Activated naive CD4-positive, alpha-beta T cell treated with Interleukin-2 at 50 U/mL for 16 hours (primary cell): ENCODE measurements around the gene OR8A1.

ENCODE experiments used
- DNase-seq: peaks from one replicate; pipeline ENCODE4 v3.0.0-alpha.2; 2020

OR8A1 gene

GRCh38 chr11:124569697-124570096 lies at the start of gene OR8A1:
OR8A1 (plus strand) TSS chr11:124569997; CDS start chr11:124570120, 123 bp downstream.
- no peak for DNase-seq

DNA sequence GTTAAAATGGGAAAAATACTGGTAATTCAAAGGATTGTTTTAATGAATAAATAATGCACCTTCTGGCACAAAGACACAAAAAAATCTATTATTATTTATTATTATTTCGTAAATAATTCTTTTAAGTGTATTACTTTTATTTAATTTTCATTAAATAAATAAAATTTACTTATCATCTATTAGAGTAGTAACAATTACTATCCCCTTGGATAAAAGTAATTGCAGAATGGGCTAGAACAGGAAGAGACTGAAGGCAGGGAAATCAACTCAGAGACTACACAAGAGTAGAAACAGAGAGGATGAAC lies 49.3 kb upstream of the OR8A1 start:
- DNase-seq, result no peak

DNA sequence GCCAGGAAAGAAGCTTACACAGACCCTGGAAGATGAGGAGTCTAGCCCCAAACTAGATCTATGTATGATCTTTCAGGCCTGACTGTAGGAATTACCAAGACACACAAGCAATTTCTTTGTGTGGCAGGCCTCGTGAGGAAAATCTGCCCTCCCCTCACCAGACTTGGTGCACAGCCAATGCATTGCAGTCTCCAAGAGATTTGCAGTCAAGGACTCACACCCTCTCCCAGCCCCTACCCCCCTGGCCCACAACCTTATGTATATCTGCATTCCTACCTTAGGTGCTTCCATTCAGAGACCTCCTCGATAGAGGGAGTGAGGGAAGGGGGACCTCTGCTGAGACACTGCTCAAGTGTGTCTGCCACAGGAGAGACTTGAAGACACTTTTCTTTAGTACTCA lies 36.2 kb upstream of the OR8A1 start:
- DNase-seq, result no peak

- DNase-seq, result no peak
Measured at GRCh38 chr11:124534051-124534450, 35.7 kb upstream of the OR8A1 start.

GRCh38 chr11:124535552-124536232 lies 34.1 kb upstream of the OR8A1 start:
- DNase-seq, result no peak

GRCh38 chr11:124536520-124536919 lies 33.3 kb upstream of the OR8A1 start:
- no peak for DNase-seq

GRCh38 chr11:124538019-124538418 lies 31.8 kb upstream of the OR8A1 start:
- no peak for DNase-seq

DNA sequence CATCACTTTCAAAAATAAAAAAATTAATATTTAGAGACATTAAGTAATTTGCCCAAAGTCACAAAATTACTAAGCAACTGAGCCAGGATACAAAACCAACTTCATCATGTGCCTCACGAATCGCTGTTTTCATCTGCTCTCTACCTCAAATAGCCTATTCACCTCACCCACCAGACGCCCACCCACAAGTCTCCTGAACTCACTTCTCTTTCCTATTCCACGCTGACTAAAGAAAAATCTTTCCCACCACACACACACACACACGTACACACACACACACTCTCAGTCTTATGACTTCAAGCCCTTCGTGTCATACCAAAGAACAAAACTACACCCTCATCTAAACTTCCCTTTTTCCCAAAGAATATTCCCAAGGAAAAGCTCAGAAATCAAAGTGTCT lies 28.6 kb upstream of the OR8A1 start:
- no peak for DNase-seq

DNA sequence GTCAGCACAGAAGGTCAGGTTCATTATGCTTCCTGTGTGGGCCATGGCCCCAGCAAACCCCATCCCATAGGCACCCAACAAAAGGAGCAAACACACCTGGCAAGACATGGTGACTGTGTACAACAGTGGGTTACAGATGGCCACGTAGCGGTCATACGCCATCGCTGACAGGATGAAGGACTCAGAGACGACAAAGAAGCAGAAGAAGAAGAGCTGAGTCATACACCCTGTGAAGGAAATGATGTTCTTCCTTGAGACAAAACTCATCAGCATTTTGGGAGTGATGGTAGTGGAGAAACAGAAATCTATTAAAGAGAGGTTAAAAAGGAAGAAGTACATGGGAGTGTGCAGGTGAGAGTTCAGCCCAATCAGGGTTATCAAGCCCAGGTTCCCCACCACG lies 26.7 kb upstream of the OR8A1 start:
- no peak for DNase-seq

DNA sequence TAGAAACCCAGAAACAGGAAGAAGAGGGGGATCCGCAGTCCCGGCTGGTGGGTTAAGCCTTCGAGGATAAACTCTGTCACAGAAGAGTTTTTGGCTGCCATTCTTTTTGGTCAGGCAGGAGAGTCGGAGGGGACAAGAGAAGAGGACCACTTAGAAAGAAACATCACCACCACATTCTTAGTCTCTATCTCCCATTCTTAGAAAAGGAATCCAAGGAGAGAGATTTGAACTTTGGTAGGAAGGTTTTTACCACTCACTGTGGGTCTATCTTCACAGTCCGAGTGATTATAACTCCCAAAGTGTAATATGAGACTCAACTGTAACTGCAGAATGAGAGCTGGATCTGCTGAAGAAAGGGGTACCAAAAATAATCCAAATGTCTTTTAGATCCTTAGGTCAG lies 26.2 kb upstream of the OR8A1 start, which contains the start of gene OR8B12:
TSS of gene OR8B12 (minus strand) at position 101 of the 400 bp plus-strand sequence. CDS start at position 101, 0 bp downstream.
- no peak for DNase-seq

GRCh38 chr11:124551189-124551588 lies 18.6 kb upstream of the OR8A1 start:
- DNase-seq, result no peak

DNA sequence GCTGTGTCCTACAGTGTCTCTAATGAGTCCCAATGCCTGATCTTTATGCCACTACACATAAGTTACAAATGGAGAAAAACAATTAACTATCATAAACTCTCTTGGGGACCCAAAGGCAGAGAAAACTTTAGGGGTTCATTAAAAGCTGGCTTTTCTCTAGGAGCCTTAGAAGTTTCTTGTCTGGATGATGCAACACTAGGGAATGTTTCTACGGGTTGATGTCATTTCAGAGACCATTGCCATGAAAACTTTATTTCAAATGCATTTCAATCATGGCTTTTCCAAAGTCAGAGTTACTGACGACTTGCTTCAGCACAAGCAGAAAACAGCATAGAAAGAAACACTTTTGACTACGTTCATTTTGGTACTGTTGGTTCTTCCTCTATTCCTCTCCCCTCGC lies 17.8 kb upstream of the OR8A1 start:
- DNase-seq, result no peak

DNA sequence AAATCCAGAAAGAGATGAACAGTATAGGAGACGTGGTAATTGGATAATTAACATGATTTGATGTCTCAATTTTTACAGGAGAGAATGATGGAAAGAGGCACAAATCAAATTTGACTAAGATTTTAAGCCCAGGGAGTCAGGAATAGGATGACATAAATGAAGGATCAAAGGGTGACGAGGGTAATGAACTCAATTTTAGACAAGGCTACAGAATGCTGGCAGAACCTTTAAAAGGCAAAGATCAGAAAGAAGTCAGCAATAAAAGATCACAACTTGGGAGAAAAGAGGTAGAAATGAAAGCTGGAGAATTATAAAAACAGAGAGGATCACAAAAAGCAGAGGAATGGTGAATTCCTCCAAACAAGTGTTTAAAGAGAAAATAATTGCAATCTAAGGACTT lies 13.0 kb upstream of the OR8A1 start:
- no peak for DNase-seq

DNA sequence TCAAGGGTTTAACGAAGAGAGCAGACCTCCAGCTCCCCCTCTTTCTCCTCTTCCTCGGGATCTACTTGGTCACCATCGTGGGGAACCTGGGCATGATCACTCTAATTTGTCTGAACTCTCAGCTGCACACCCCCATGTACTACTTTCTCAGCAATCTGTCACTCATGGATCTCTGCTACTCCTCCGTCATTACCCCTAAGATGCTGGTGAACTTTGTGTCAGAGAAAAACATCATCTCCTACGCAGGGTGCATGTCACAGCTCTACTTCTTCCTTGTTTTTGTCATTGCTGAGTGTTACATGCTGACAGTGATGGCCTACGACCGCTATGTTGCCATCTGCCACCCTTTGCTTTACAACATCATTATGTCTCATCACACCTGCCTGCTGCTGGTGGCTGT lies 363 bp downstream of the OR8A1 start:
- no peak for DNase-seq

DNA sequence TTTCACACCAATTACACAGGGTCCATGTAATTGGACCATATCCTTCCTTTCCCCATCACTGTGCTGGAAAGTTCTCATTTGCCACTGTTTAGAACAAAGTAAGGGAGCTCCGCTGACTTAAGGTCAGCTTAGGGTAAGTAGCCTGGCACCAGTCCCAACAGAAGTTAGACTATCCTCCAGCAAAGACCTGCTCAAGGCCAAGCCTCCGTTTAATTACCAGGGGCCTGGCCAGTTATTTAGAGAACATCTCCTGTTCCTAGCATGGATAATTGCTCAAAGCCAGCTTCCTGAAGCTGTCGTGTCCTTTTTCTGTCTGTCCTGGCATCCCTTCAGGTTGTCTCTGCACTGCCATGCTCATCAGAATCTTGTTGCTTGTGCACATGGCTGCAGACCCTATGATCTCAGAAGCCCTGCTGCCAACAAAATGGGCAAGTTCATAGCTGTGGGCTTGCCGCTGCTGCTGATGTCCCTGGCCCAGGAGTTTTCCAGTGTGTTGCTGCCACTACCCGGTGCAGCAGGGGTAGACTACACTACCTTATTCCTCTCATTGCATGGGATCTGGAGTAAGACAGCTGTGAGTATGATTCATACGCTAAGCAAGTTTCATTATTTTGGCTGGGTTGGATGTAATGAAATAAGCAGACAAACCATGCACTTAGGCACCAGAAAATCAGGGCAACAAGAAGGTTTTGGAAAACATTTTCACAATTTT lies 8.1 kb downstream of the OR8A1 start:
- no peak for DNase-seq

GRCh38 chr11:124578761-124579160 lies 9.0 kb downstream of the OR8A1 start:
- DNase-seq, result no peak

DNA sequence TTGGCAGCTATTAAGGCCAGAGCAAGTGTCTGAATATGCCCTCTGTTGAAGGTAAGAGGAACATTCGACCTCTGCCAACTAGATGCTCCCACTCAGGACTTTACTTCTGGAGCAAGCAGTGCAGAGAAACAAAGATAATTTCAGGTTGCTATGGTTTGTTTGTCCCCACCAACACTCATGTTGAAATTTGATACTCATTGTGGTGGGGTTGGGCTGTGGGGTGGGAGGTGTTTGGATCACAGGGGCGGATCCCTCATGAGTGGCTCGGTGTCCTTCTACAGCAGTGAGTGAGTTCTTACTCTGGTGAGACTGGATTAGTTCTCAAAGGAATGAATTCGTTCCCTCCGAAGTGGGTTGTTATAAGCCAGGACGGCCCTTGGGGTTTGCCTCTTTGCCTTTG lies 12.0 kb downstream of the OR8A1 start:
- no peak for DNase-seq

GRCh38 chr11:124582565-124582964 lies 12.8 kb downstream of the OR8A1 start:
- DNase-seq, result no peak

DNA sequence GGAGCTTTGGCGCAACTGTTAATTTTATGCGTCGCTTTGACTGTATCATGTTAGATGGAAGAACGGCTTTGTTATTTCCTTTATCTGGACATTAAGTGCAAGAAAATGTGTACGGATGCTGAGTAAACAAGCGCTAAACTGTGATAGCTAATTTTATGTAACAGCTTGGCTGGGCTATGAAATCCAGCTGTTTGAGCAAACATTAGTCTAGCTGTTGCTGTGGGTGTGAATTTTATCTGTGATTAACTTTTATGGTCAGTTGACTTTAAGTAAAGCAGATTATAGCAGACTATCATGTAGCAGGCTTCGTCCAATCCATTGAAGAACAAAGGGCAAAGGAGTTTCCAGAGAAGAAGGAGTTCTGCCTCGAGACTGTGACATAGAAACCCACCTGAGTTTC lies 14.0 kb downstream of the OR8A1 start:
- DNase-seq, result no peak

DNA sequence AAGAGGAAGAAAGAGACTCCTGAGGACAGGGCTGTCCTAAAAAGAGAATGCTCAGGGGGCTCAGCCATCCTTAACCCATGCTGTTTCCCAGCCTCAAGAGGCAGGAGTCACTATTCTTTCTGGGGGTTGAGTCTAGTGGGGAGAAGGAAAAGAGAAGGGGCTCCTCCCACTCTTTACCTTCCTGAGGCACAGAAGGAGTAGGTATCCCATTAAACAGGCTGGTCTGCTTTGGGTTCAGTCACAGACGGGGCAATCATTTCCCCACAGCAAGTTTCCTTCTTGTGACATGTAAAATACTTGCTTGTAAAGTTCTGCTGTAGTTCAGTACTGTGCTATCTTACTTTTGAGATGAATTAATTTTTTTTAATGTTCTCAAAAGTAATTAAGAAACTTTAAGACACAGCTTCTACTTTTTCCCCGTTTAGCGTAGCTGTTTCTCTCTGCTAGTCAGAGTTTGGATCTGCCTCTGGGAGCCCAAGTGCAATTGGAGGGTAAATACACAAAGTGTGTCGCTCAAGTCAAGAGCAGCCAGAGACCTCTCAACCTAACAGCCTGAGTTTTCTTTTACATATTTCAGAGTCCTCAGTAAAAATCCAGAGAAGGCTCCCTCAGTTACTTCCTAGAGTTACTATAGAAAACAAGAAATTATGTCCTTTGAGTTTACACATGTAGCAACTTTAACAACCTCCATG lies 15.0 kb downstream of the OR8A1 start:
- no peak for DNase-seq

DNA sequence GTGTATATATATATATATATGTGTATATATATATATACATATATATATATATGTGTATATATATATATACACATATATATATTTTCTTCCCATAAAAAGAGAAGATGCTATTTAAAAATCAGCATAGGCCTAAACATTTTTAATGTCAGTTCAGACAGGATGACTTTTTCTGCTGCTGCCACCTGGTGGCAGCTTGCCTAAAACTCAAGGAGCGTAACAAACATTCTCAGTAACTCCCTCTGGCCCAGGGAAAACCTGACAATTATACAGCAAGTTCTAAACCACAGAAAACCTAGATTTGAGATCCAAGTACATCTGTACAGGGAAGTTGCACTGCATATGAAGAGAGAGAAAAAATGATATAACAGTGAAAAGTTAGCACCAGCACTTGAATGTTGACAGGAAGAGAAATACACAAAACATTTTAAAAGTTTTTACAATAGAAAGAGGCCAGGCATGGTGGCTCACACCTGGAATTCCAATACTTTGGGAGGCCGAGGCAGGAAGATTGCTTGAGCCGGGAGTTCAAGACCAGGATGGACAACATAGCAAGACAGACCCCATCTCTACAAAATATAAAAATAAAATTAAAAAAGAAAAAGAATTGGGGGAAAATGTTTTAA lies 16.6 kb downstream of the OR8A1 start:
- DNase-seq, result peak; percentile 38

DNA sequence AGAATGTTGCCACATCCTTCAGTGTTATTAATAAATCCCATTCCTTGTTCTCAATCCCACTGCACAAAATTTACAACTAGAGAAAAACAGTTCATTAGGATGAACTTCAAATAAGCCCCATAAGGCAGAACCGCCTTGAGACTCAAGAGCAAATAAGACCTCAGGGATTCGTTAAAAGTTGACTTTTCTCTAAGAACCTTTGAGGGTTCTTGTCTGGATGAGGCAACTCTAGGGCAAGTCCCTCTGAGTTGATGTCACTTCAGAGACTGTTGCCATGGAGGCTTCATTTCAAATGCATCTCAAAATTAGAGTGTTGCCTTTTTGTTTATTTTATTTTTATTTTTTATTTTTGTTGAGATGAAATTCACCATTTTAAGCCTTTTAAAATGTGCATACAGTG lies 21.6 kb downstream of the OR8A1 start:
- no peak for DNase-seq

DNA sequence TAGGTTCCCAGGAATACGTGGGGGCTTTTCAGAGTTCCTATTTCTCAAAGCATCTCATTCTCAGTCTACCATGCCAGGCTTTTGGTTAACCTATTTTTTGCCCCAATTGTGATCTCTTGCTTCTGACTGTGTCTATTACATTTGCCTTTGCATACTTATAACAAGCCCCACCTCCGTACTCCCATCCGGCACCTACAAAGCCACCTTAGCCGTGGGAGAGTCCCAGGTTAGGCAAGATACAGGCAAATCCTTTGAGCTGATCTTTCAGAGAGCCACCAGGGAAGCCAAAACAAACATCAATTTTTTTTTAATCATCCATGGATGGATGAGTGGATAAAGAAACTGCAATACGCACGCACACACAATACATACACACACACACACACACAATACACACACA lies 22.8 kb downstream of the OR8A1 start:
- DNase-seq, result no peak

GRCh38 chr11:124595302-124595701 lies 25.5 kb downstream of the OR8A1 start:
- no peak for DNase-seq
